Inferior parietal cortex (tissue), 1 donor: ENCODE measurements around the gene NSUN4.
"Not testable (repeated sequence)": the region's sequence is repeated elsewhere in the genome, so short reads cannot be mapped to it uniquely, and the experiment has no call there.

Experiments used
- DNase-seq: peaks from one replicate; pipeline ENCODE4 v3.0.0-alpha.2; 2016; ENCODE audit errors: extremely low spot score

The NSUN4 gene

GRCh38 chr1:46340404-46341221 is at the start of gene NSUN4:
Gene NSUN4 (plus strand): TSS chr1:46340807. CDS start chr1:46340827, 20 bp downstream.
- peak; percentile 96 for DNase-seq

GRCh38 chr1:46295306-46295705 is 45.3 kb upstream of the NSUN4 start:
- no peak for DNase-seq

GRCh38 chr1:46298387-46298786 is 42.2 kb upstream of the NSUN4 start:
- DNase-seq = no peak

- DNase-seq = no peak
Measured at GRCh38 chr1:46300673-46301405, 39.8 kb upstream of the NSUN4 start.

- no peak for DNase-seq
Measured at GRCh38 chr1:46301406-46301807, 39.2 kb upstream of the NSUN4 start.

GRCh38 chr1:46301808-46302640 is 38.6 kb upstream of the NSUN4 start:
- DNase-seq = peak; percentile 27

GRCh38 chr1:46302641-46303037 is 38.0 kb upstream of the NSUN4 start:
- peak; percentile 44 for DNase-seq

- peak; percentile 98 for DNase-seq
Measured at GRCh38 chr1:46303038-46303871, 37.4 kb upstream of the NSUN4 start, which contains the start of the genes LRRC41 and UQCRH. Gene LRRC41 (minus strand): TSS chr1:46303616. CDS start chr1:46303322, 294 bp downstream. Gene UQCRH (plus strand): TSS chr1:46303698. CDS start chr1:46303767, 69 bp downstream.

- no peak for DNase-seq
Measured at GRCh38 chr1:46303872-46304326, 36.7 kb upstream of the NSUN4 start.

- DNase-seq = no peak
Measured at GRCh38 chr1:46306159-46306530, 34.5 kb upstream of the NSUN4 start.

GRCh38 chr1:46309401-46310159 is 31.0 kb upstream of the NSUN4 start:
- no peak for DNase-seq

- no peak for DNase-seq
Measured at GRCh38 chr1:46310321-46310720, 30.3 kb upstream of the NSUN4 start.

GRCh38 chr1:46315669-46316403 is 24.8 kb upstream of the NSUN4 start:
- DNase-seq = no peak

- no peak for DNase-seq
Measured at GRCh38 chr1:46317323-46317722, 23.3 kb upstream of the NSUN4 start.

- not testable (repeated sequence) for DNase-seq
Measured at GRCh38 chr1:46319301-46319700, 21.3 kb upstream of the NSUN4 start.

- not testable (repeated sequence) for DNase-seq
Measured at GRCh38 chr1:46319960-46320914, 20.4 kb upstream of the NSUN4 start.

- not testable (repeated sequence) for DNase-seq
Measured at GRCh38 chr1:46322191-46322590, 18.4 kb upstream of the NSUN4 start.
